Erythroblast (primary cell): Measurements from ENCODE around the gene PDGFC.

ENCODE experiments used
- DNase-seq, 2 experiments: peaks; one replicate each; lab custom pipeline; 2025; lab: John Stamatoyannopoulos, UW
- GATA1 ChIP-seq: IDR thresholded peaks from 2 replicates; pipeline ENCODE4 v1.6.1; 2011; ENCODE audit warnings: low read depth, mild to moderate bottlenecking, control low read depth, low read length, moderate library complexity
- POLR2A ChIP-seq: IDR thresholded peaks from 2 replicates; pipeline ENCODE4 v1.6.1; 2011; ENCODE audit warnings: mild to moderate bottlenecking, low read length

The PDGFC gene

GRCh38 chr4:156968479-156968984, 3.1 kb downstream of the PDGFC start:
- TF ChIP-seq POLR2A = no peak
- TF ChIP-seq GATA1 = no peak
- DNase-seq = peak; percentile 76 to 86

DNA sequence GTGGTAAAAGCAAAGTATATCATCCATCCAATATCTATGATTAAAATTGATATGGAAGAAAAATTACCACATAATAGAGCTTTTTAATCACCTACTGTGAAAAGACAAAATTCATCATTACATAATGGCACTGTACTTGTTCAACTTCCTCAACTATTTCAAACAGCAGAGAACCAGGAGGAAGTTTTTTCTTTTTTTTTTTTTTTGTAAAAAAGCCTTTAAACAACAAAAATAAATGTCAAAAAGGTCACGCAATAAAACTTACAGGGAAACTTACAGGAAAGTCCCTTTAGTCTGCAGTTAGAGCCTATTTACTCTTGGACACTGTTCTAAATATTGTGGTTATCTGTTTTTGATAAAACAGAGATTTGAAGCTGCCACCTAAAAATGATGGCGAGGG, 4.8 kb downstream of the PDGFC start:
- DNase-seq = no peak

DNA sequence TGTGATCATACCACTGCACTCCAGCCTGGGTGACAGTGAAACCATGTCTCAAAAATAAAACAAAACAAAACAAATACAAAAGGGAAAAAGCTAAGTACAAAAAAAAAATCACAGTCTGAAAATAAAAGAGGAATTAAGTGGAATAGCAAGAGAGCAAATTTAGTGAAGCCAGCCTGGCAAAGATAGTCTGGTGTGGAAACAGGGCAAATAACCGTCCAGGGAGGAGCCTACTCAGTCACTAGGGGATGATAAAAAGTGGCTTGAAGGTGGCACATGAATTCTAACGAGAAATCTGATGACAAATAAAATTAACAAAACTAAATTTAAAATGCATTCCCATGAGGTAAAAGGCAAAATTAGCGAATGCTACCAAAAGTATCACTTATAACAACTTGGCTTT, 8.2 kb downstream of the PDGFC start:
- TF ChIP-seq POLR2A (no peak), GATA1 (no peak)
- DNase-seq = no peak

More for the DNA sequence above, 4.8 kb downstream of the PDGFC start:
- TF ChIP-seq POLR2A = no peak
- no peak for TF ChIP-seq GATA1

DNA sequence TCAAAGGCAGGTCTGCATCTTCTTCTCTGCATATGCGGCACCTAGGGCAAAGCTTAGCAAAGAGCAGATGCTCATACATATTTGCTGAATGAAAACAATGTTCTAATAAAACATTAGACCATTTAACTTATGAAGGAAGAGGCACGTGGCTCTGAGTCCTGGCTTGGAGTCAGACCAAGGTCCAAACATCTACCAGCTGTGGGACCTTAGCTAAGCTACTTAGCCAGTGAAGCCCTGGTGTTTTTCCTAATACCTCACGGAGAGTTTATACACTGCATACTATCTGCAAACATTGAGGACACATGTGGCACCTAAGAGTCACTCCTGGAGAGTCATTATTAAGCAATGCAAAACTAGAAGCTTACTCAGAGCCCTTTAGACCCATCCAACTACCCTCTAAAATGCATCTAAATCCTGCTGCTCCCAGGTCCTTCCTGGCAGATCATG, 9.0 kb downstream of the PDGFC start:
- DNase-seq = no peak
- TF ChIP-seq POLR2A = no peak
- TF ChIP-seq GATA1 = no peak

DNA sequence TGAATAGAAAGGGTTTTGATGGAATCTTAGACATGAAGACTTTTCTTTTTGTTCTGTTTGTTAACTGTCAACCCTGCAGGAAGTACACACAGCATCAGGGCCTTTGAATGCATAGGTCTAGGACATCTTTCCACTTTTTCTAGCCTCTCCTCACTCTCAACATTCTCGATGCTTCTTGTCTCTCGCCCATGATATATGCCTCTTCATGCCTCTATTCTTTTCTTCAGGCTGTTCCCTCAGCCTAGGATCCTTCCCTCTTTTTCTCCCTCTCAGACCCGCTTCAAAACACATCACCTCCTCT, 9.6 kb downstream of the PDGFC start:
- TF ChIP-seq GATA1 = no peak
- no peak for TF ChIP-seq POLR2A
- no peak for DNase-seq

GRCh38 chr4:156961196-156962057, 10.2 kb downstream of the PDGFC start:
- TF ChIP-seq POLR2A = no peak
- TF ChIP-seq GATA1 = no peak

GRCh38 chr4:156959298-156959702, 12.3 kb downstream of the PDGFC start:
- TF ChIP-seq GATA1 (no peak), POLR2A (no peak)
- DNase-seq = no peak

More at GRCh38 chr4:156961196-156962057, 10.2 kb downstream of the PDGFC start:
- no peak for DNase-seq

- no peak for DNase-seq
- TF ChIP-seq GATA1 (no peak), POLR2A (no peak)
Observed at GRCh38 chr4:156958276-156959074, 13.1 kb downstream of the PDGFC start.

DNA sequence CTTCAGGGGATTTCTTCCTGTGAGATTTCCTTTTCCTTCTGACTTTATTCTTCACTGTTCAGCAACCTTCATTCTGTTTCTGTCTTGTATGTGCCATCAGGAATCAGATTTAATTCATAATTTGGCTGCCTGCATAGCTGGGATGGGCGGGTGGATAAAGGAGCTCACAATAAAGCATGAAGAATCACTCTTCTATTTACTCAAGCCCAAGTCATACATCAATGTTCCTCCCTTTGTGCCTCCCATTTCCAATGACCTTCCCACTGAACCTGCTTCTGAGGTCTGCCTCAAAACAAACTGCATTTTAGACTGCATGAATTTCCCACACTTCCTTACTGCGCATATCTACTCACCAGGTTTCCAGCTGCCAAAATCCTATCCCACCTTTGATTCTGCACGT, 14.0 kb downstream of the PDGFC start:
- no peak for DNase-seq
- TF ChIP-seq POLR2A (no peak), GATA1 (no peak)

GRCh38 chr4:156956826-156957368, 14.7 kb downstream of the PDGFC start:
- no peak for DNase-seq
- no peak for TF ChIP-seq POLR2A
- no peak for TF ChIP-seq GATA1

- DNase-seq = no peak
- TF ChIP-seq GATA1 = no peak
- no peak for TF ChIP-seq POLR2A
Observed at GRCh38 chr4:156956359-156956758, 15.2 kb downstream of the PDGFC start.

DNA sequence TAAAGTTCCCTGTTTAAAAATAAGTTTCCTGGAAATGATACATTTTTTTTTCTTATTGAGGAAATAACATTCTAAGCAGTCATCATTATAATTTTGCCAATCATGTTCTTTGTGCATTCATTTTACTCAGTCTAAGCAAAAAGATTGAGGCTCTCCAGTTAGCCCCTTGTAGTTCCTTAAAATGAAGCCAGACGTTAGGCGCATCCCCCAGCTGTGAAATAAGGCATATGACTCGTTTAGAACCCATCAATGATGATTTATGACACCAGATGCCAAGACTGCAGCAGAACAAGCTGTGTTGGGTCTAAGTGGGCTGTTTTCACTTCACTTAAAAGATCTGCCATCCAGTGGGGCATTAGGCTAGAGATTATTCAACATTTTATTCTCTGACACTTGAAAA, 17.0 kb downstream of the PDGFC start:
- no peak for DNase-seq
- TF ChIP-seq POLR2A = no peak
- TF ChIP-seq GATA1 = no peak

- TF ChIP-seq GATA1 (no peak), POLR2A (no peak)
- DNase-seq = no peak
Observed at GRCh38 chr4:156953951-156954350, 17.6 kb downstream of the PDGFC start.

DNA sequence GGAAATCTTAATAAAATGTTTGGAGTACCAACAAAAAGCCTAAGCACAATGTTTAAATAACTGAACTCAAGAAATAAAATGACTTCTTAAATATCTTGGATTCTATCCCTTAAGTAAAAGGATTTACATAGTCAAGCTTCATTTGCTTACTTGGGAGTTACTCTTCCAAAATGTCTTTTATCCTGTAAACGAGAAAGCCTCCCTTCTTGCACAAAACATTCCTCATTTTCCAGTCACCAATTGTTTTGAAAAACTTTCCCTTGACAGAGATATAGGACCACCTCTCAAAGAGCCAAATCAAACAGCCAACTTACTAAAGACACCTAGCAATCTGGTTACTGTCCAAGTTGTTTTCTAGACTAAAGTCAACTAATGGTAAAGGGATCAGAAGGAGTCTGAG, 18.6 kb downstream of the PDGFC start:
- TF ChIP-seq POLR2A (no peak), GATA1 (no peak)
- DNase-seq = no peak
